HepG2 (cell line): ENCODE results near the gene DIPK1B. TPM values are rescaled to one million over a fixed set of nuclear protein-coding genes. Genes with fewer than 3 reads are reported as not detected.

Experiments used
- ATAC-seq: fragments of 200-7000 bp; cut with Tn5 transposase; 3 replicates; pipeline ENCODE4 v1.9.1; 2020; ENCODE audit warnings: mild to moderate bottlenecking, moderate library complexity
- BruUV-seq: library from RNA; stranded (reverse); fragments of 400-500 nt; replicated peaks from 2 replicates; lab custom pipeline; 2021; lab: Mats Ljungman, UMichigan
- CTCF ChIA-PET: fragments of 300-600 bp; formaldehyde crosslinking; extraction: SDS; loops from one replicate; lab custom pipeline; 2021; ENCODE audit warnings: low total read pairs, inconsistent platforms, low intra/inter-chr PET ratio; lab: Yijun Ruan, JAX
- POLR2A ChIA-PET: fragments of 350-600 bp; sonication (Branson Sonifier 250); formaldehyde crosslinking; loops from one replicate; lab custom pipeline; 2020; ENCODE audit warnings: antibody characterized with exemption, inconsistent platforms; lab: Yijun Ruan, JAX
- DNase-seq: peaks from one replicate; pipeline ENCODE4 v3.0.0-alpha.2; 2015; ENCODE audit warnings: low spot score
- FAIRE-seq: peaks from 3 replicates; lab custom pipeline; 2011; peaks lifted over from hg19 to GRCh38; lab: Jason Lieb, UNC
- H2AFZ ChIP-seq: one replicate; pipeline ENCODE4 v1.6.1; 2011; ENCODE audit warnings: low read length, inconsistent platforms
- H3K27ac ChIP-seq: fragments of 300-600 bp; 3 replicates; pipeline ENCODE4 v1.8.0; 2011; ENCODE audit warnings: mixed run types, mild to moderate bottlenecking, mixed read lengths, low read length, inconsistent platforms; ENCODE audit not compliant: insufficient read depth; ENCODE audit errors: extremely low read length
- H3K27me3 ChIP-seq, 2 experiments: fragments of 200-600 bp in 1 of 2; 2 replicates in 1 of 2; 3 replicates in 1 of 2; pipeline versions ENCODE4 v1.6.0 to v1.8.0; 2011; ENCODE audit warnings: low read length in 2 of 2, mild to moderate bottlenecking in 2 of 2, moderate library complexity in 2 of 2, inconsistent platforms in 1 of 2; ENCODE audit not compliant: insufficient read depth in 2 of 2, control insufficient read depth in 1 of 2
- H3K36me3 ChIP-seq, 2 experiments: fragments of 200-600 bp in 1 of 2; replicated peaks in 1 of 2; 2 replicates in 1 of 2; 3 replicates in 1 of 2; pipeline versions ENCODE4 v1.5.1 to v1.8.0; 2011; ENCODE audit warnings: low read length in 2 of 2, inconsistent platforms in 1 of 2; ENCODE audit not compliant: insufficient read depth in 2 of 2, control insufficient read depth in 1 of 2
- H3K4me1 ChIP-seq: 2 replicates; pipeline ENCODE4 v1.5.1; 2012; ENCODE audit warnings: low read length, inconsistent platforms; ENCODE audit not compliant: insufficient read depth
- H3K4me2 ChIP-seq: 2 replicates; pipeline ENCODE4 v1.6.0; 2011; ENCODE audit warnings: low read depth, low read length, inconsistent platforms
- H3K4me3 ChIP-seq, 3 experiments: fragments of 200-600 bp in 1 of 3; sonication (generic), shearing (Covaris generic) in 1 of 3; replicated peaks in 1 of 3; 2 replicates each; pipeline ENCODE4 v1.5.1; 2011 to 2016; ENCODE audit warnings: low read length in 3 of 3, inconsistent platforms in 2 of 3, low read depth in 2 of 3, mild to moderate bottlenecking in 2 of 3, control low read depth in 1 of 3, mixed read lengths in 1 of 3; ENCODE audit not compliant: insufficient read depth in 1 of 3
- H3K79me2 ChIP-seq: one replicate; pipeline ENCODE4 v1.6.1; 2011; ENCODE audit warnings: low read length, inconsistent platforms; ENCODE audit not compliant: insufficient read depth
- H3K9ac ChIP-seq: 2 replicates; pipeline ENCODE4 v1.6.0; 2011; ENCODE audit warnings: mild to moderate bottlenecking, low read depth, low read length, inconsistent platforms; ENCODE audit not compliant: insufficient read depth
- H3K9me3 ChIP-seq: 2 replicates; pipeline ENCODE4 v1.5.1; 2012; ENCODE audit warnings: mild to moderate bottlenecking, low read length
- H4K20me1 ChIP-seq: 2 replicates; pipeline ENCODE4 v1.6.0; 2011; ENCODE audit warnings: inconsistent platforms, mild to moderate bottlenecking, low read length, moderate library complexity; ENCODE audit not compliant: insufficient read depth
- ARHGAP35 ChIP-seq: sonication (generic); formaldehyde crosslinking; IDR thresholded peaks from 2 replicates; pipeline ENCODE4 v1.9.0; 2022; ENCODE audit warnings: mild to moderate bottlenecking, inconsistent platforms, moderate library complexity, missing genetic modification reagents, borderline replicate concordance
- BCLAF1 ChIP-seq: fragments of 450-650 bp; IDR thresholded peaks from 2 replicates; pipeline ENCODE4 v1.6.1; 2017; ENCODE audit warnings: mild to moderate bottlenecking
- CHD2 ChIP-seq: IDR thresholded peaks from 2 replicates; pipeline ENCODE4 v1.6.1; 2011; ENCODE audit warnings: low read depth, low read length, improper control_type of control experiment
- FOXK2 ChIP-seq: fragments of 450-650 bp; IDR thresholded peaks from 2 replicates; pipeline ENCODE4 v1.6.1; 2016
- GMEB2 ChIP-seq: IDR thresholded peaks from 2 replicates; pipeline ENCODE4 v1.6.1; 2016; ENCODE audit warnings: missing biosample characterization, missing genetic modification reagents, low read depth
- HNRNPK ChIP-seq: fragments of 200-400 bp; formaldehyde crosslinking; IDR thresholded peaks from 2 replicates; pipeline ENCODE4 v1.6.1; 2018; ENCODE audit warnings: low read length, low read depth, moderate library complexity, mild to moderate bottlenecking; ENCODE audit not compliant: poor library complexity, severe bottlenecking
- JDP2 ChIP-seq: sonication (generic); formaldehyde crosslinking; IDR thresholded peaks from 2 replicates; pipeline ENCODE4 v1.8.1; 2022; ENCODE audit warnings: missing genetic modification reagents, borderline replicate concordance
- NFKBIZ ChIP-seq: IDR thresholded peaks from 2 replicates; pipeline ENCODE4 v1.6.1; 2018; ENCODE audit warnings: missing genetic modification reagents, missing compliant biosample characterization
- RFXANK ChIP-seq: IDR thresholded peaks from 2 replicates; pipeline ENCODE4 v1.6.1; 2016
- ZNF574 ChIP-seq: sonication (generic); formaldehyde crosslinking; IDR thresholded peaks from 2 replicates; pipeline ENCODE4 v1.4.0; 2020; ENCODE audit warnings: missing genetic modification reagents
- ZNF790 ChIP-seq: sonication (generic); formaldehyde crosslinking; IDR thresholded peaks from 2 replicates; pipeline ENCODE4 v1.8.0; 2022; ENCODE audit warnings: missing genetic modification reagents, mild to moderate bottlenecking, borderline replicate concordance
- ZNF800 ChIP-seq: sonication (generic); formaldehyde crosslinking; IDR thresholded peaks from 2 replicates; pipeline ENCODE4 v1.4.0; 2020; ENCODE audit warnings: missing genetic modification reagents
- ZSCAN25 ChIP-seq: sonication (generic); formaldehyde crosslinking; IDR thresholded peaks from 2 replicates; pipeline ENCODE4 v1.8.0; 2022; ENCODE audit warnings: mild to moderate bottlenecking, missing genetic modification reagents
- WGBS: methylation state at CpG from one replicate; pipeline ENCODE4 v1.1.6; 2017; ENCODE audit warnings: low lambda C conversion rate; 5-methylcytosine and 5-hydroxymethylcytosine counted together
- in situ Hi-C: cut with HindIII; loops from 2 replicates; pipeline ENCODE4 v1.10.0; 2017; ENCODE audit warnings: low pct_unique_long_range_greater_than_20kb; ENCODE audit not compliant: extremely low pct_ligation_motif_present
- intact Hi-C: fragments of 100-400 bp; cut with micrococcal nuclease; formaldehyde crosslinking; loops from one replicate; pipeline ENCODE4 v1.10.0; 2022; ENCODE audit not compliant: unreplicated experiment
- polyA plus RNA-seq, 8 experiments: library from polyadenylated mRNA; depleted of rRNA in 3 of 8; stranded (reverse) in 7 of 8; unstranded in 1 of 8; fragments of >200 nt; fragmentation: Illumina TruSeq in 4 of 8; extraction: Trizol in 4 of 8; gene quantifications; 2 replicates each; pipeline versions ENCODE4 v1.2.1 to v1.2.3, GENCODE V29; 2011 to 2016; ENCODE audit warnings: low read depth in 4 of 8, missing spikeins in 1 of 8, mixed read lengths in 1 of 8; ENCODE audit not compliant: insufficient read depth in 1 of 8
- total RNA-seq, 5 experiments: library from RNA; depleted of rRNA; stranded (reverse); fragments of >200 nt; fragmentation: Illumina TruSeq; extraction: Trizol; gene quantifications; 2 replicates each; pipeline ENCODE4 v1.2.3, GENCODE V29; 2016; ENCODE audit warnings: low read depth in 1 of 5

The DIPK1B gene
- total and polyA plus RNA-seq, 2 of the 13 experiments (the other 11 are each of a cell fraction or from before 2014, with no cell fraction given) = 0.18 to 3.9 TPM

- peaks cover 12% of the 10 kb centered on the region for H3K4me1 ChIP-seq
- no peaks in the 10 kb centered on the region for H3K79me2 ChIP-seq
- H3K9me3 ChIP-seq = peaks cover 6% of the 10 kb centered on the region
- H3K4me2 ChIP-seq = no peak overlapping the region
- no peak overlapping the region for H3K27ac ChIP-seq
- in situ Hi-C loops (no loop called here), intact Hi-C loops (no loop called here)
- ATAC-seq (no peak), DNase-seq (no peak), FAIRE-seq (no peak)
- H3K36me3 ChIP-seq = no peaks in the 10 kb centered on the region
- no peak overlapping the region for H3K9ac ChIP-seq
- TF ChIP-seq GMEB2 (CRISPR knock-in tag) = no peak
- no peak for TF ChIP-seq ARHGAP35 (CRISPR knock-in tag)
- no peak for TF ChIP-seq ZNF790 (CRISPR knock-in tag)
- TF ChIP-seq BCLAF1 = no peak
- TF ChIP-seq CHD2 = no peak
- no peak for TF ChIP-seq JDP2 (CRISPR knock-in tag)
- TF ChIP-seq NFKBIZ (CRISPR knock-in tag) = no peak
- no peak for TF ChIP-seq FOXK2
- no peak for TF ChIP-seq ZNF574 (CRISPR knock-in tag)
- no peak for TF ChIP-seq ZSCAN25 (CRISPR knock-in tag)
- no peak for TF ChIP-seq RFXANK (CRISPR knock-in tag)
- TF ChIP-seq ZNF800 (CRISPR knock-in tag) = no peak
- TF ChIP-seq HNRNPK = no peak
- ChIA-PET POLR2A (no interaction called here), CTCF (no interaction called here)
- H2AFZ ChIP-seq = no peak overlapping the region
- H4K20me1 ChIP-seq = no peaks in the 10 kb centered on the region
- WGBS = no CpG with 5 or more reads among the region's 18 CpGs
- no TSS peak for BruUV-seq
- H3K4me3 ChIP-seq = no peak overlapping the region
- peaks cover 28 to 71% of the 10 kb centered on the region in 2 experiments for H3K27me3 ChIP-seq
These were observed 34.2 kb downstream of the DIPK1B start for GRCh38 chr9:136746621-136747020.
